ENCODE measurements around the gene LANCL3. TPM values are rescaled to one million over a fixed set of nuclear protein-coding genes. Genes with fewer than 3 reads are reported as not detected.
"Not testable (repeated sequence)": the region's sequence is repeated elsewhere in the genome, so short reads cannot be mapped to it uniquely, and the experiment has no call there.

Gene LANCL3
- total RNA-seq, 1 donor from 2014 or later: 0.05 TPM

DNA sequence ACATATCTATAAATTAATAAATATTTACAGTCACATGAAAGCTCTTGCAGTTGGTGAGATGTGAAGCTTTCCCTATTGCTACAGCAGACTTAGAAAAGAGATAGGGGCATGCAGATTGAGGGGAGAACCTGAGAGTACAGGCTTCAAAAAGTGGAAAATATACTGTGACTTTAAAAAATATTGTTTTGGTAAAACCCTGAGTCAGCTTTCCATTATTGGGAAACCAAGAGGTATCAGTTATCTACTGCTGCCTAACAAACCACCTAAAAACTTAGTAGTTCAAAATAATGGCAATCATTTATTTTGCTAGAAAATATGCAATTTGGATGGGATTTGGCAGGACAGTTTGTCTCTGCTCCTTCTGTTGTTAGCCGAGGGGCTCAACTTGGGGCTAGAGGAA is 38.3 kb downstream of the LANCL3 start:
- ATAC-seq: no peak
- no peak for DNase-seq (ENCODE audit: low spot score)

DNA sequence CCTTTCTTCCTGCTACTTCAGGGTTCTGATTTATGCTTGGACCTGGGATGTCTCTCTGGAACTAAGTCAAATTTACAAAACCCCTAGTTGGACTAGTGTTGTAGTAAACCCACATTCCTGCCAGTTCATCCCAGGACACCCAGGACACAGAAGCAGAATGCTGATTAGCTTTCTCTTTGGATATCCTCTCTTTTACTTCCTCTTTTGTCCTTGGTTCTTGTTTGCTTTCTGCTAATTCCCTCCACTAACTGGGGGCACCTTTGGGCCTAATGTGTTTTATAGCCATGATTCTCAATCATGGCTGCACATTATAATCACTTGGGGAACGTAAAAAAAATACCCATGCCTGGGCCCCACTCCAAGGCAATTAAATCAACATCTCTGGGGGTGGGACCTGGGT is 42.5 kb downstream of the LANCL3 start:
- ATAC-seq: no peak
- DNase-seq (ENCODE audit: low spot score): no peak

DNA sequence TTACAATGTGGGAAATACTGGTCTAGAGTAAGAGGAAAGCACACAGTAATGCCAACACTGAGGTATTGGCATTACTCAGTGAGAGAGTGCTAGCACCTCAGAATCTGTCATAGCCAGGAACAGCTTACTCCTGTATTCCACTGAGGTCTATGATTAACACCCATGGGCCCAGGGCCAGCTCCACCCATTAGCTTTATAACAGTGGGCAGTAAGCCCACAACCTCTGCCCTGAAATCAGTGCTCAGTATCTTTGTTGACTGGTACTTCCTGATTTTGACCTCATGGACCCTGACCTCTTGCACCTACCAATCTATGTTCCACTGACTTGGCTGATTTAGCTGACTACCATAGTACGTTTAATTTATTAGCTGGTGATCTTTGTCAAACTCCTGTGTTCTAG is 56.1 kb downstream of the LANCL3 start:
- peak; percentile 99 for ATAC-seq
- DNase-seq (ENCODE audit: low spot score): peak; percentile 88

DNA sequence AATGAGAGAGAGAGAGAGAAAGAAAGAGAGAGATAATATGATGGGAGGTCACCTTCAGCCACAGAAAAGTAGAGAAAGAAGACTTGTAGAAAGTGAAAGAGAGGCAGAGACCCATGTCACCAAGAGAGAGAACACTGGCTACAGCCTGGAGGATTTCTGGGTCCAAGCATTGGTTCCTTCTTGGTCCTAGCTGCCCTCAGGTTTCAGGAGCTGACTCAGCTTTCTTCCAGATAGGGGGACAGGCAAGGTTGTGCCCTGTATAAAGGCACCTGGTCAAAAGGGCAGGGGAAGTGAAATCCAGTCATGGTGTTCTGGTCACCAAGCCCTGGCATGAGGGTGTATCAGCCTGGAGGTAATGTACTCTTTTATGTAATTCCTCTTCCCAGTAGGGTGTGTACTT is 66.6 kb downstream of the LANCL3 start:
- DNase-seq (ENCODE audit: low spot score) (no peak), ATAC-seq (no peak)

DNA sequence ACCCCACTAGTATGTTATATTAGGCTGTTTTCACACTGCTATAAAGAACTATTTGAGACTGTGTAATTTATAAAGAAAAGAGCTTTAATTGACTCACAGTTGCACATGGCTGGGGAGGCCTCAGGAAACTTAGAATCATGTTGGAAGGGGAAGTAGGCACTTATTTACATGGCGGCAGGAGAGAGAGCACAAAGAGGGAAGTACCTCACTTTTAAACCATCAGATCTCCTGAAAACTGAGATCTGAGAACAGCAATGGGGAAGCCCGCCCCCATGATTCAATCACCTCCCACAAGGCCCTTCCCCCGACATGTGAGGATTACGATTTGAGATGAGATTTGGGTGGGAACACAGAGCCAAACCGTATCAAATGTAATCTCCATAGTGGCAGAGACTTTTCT is 68.7 kb downstream of the LANCL3 start:
- DNase-seq (ENCODE audit: low spot score) (no peak), ATAC-seq (no peak)

DNA sequence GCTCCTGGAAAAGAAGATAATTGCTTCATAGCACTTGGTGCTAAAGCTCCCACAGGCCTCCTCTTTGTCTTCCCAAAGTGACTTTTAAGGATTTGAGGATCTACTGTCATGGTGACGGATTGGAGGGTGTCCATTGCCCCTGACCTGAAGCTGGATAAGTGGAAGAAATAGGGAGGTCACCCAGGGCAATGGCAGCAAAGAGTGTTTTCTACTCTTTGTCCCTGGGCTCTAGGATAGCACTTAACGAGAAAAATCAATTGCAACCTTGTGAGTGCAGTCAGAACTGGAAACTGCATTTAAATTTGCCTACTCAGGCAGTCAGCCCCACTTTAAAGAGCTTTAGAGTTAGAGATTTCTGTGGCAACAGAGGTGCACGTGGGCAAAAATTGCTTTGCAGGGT is 70.4 kb downstream of the LANCL3 start:
- ATAC-seq: no peak
- DNase-seq (ENCODE audit: low spot score): no peak

DNA sequence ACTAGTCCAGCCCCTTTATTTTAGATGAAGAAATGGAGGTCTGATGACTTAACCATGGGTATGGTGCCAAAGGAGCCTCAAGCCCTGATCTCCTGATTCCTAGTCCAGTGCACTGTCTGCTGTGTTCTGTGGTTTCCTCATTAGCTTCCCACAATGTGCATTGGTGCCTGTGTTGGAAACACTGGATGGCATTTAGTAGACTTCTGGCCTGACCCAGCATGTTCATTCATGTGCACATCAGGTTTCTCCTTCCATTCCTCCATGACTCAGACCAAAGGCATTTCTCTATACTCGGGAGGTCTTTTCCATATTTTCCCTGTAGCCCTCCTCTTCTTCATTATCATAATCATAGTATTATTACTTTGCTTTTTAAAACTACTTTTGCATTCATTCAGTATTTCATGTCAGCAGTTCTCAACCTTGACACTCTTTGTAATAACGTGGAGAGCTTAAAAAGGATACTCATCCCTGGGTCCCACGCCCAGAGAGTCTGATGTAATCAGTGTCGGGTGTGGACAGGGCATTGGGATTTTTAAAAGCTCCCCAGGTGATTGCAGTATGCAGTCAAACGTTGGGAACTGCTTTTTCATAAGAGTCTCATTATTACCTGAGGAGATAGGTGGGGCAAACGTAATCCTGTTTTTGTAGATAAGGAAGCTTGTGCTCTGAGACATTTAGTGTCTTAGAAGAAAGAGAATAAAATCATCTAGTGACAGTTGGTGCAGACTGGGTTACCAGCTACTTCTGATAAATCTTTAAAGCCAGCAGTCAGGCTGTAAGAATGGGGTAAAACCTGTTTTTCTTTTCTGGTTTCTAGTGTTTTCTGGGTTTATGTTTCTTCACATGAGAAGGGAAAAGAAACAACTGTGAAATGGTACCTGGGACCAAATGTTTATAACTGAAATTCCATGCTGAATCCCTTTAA is 73.2 kb downstream of the LANCL3 start:
- DNase-seq (ENCODE audit: low spot score) (no peak), ATAC-seq (no peak)

DNA sequence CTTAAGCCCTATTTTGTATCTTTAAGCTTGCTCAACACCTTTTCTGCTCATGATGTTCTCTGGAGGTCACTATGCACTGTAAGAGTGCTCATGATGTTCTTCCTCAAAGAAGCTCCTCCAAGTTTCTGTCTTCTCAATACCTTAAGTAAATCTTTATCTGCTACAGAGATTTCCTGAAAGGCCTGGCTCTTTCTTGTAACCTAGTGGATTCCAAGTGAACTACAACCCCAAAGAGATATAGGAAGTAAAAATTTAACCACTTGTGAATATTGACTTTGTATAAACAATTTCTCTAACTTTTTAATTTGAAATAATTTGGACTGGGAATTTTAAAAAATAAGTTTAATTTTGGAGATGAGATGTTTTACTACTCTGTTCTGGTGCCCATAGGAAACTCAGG is 74.8 kb downstream of the LANCL3 start:
- no peak for ATAC-seq
- no peak for DNase-seq (ENCODE audit: low spot score)

DNA sequence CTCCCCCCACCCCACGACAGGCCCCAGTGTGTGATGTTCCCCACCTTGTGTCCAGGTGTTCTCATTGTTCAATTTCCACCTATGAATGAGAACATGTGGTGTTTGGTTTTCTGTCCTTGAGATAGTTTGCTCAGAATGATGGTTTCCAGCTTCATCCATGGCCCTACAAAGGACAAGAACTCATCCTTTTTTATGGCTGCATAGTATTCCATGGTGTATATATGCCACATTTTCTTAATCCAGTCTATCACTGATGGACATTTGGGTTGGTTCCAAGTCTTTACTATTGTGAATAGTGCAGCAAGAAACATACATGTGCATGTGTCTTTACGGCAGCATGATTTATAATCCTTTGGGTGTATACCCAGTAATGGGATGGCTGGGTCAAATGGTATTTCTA is 79.4 kb downstream of the LANCL3 start:
- not testable (repeated sequence) for DNase-seq (ENCODE audit: low spot score); ATAC-seq

DNA sequence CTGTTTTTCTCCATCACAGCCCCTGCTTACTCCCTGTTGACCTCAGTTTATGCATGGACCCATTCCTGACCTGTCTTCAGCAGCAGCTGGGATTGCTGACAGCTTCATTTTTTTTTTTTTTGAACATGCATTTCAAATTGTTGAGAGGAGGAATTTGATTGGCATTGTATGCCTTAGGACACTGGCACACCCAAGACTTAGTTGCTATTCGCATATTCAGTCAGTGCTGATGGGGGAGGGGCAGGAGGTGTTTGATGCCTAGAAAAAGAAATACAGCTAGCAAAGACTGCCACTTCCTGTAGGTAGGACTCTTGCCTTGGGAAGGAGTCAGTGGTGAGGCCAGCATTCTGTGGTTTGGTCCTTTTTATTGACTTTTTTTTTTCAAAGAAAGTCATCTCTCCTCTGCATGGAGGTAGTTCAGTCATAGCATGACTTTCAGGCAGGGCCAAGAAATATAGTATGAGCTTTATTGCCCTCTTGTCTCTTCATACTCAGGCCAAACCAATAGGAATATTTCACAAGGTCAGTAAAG is 80.5 kb downstream of the LANCL3 start:
- no peak for DNase-seq (ENCODE audit: low spot score)
- ATAC-seq: no peak

DNA sequence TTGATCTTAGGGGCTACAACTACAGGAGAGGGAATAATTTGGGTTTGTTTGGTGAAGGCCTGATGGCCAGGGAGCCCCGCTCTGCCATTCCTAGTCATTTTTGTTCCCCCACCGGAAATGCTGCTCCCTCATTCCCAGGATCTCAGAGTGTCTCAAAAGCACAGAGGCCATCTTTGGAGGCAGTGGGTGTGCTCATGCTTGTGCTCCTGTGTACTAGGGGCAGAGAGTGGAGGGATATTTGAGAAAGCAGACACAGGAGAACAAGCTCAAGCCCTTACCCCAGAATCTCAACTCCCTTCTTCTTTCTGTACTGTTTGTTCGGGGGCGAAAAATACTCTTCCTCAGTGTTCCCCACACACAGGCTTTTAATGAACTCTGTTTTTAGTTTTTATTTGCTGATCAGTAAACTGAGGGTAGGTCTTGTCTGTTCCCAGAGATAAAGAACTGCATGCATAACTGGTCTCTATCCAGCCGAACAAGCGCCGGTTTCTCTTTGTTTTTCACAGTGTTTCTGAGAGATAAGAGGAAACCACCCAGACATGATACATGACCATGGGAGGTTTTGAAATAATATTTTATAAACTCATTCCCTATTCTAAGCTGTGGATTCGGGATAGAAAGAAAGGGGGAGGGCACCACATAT is 81.2 kb downstream of the LANCL3 start:
- ATAC-seq (no peak), DNase-seq (ENCODE audit: low spot score) (no peak)

DNA sequence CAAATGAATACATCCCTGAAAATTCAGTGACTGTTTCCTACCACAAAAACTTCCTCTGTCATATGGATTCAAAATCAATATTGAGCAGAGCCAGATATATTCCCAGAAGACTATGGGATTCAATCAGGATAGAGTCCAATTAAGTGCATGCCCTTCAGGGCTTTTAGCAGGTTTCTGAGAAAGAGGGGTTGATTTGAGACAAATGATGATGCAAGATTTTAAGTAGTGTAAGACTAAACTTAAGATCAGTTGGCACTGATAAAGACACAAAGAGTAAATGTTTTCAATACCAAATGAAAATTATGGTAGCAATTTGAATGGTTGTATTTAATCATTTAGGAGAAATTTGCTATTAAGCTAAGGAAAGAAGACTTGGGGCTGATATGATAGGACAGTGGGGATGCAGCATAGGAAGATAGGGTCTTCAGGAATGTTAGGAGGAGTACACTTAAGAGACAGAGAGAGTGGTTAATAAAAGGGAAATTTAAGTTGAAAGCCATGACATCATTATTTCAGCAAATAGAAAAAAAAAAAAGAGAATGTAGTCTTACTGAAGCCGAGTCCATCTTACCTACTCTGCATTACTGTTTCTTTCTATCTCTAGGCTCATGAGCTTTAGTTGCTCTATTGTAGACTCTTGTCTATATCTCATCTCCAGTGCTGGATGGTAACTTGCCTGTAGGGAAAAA is 82.1 kb downstream of the LANCL3 start:
- DNase-seq (ENCODE audit: low spot score) (no peak), ATAC-seq (no peak)

DNA sequence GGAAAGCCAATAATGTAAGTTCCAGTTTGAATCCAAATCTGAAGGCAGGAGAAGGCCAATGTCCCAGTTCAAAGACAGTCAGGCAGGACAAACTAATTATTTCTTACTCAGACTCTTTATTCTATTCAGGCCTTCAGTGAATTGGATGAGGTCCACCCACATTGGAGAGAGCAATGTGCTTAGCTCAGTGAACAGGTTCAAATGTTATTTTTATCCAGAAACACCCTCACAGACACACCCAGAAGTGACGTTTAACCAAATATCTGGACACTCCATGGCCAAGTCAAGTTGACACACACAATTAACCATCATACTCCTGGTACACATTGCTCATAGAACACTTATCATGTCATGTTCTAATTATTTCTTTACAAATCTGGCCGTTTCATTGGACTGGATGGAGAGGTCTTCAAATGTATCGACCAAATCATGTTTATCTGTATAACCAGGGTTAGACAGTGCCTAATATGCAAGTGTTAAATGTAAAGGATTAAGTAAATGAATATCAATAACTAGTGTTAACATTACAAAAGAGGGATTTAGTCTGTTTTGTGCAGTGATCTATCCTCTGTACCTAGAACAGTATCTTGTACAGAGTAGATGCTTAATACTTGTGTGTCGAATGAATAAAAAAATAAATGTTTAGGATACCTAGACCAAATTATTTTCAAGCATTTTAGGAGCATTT is 87.0 kb downstream of the LANCL3 start:
- ATAC-seq (no peak), DNase-seq (ENCODE audit: low spot score) (no peak)

DNA sequence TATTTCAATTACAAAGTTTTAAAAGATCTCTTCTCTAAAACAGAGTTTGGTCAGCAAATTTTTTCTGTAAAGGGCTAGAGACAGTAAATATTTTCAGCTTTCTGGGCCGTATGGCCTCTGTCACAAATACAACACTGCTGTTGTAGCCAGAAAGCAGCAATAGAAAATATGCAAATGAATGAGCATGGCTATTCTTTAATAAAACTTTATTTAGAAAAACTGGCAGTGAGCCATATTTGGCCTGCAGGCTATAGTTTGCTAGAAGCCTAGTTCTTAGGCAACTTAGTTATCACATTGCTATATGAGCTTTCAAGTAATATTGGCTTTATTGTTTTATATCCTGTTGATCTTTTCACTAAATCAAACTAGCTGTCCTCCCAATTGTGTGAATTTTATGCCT is 87.6 kb downstream of the LANCL3 start:
- ATAC-seq: no peak

DNA sequence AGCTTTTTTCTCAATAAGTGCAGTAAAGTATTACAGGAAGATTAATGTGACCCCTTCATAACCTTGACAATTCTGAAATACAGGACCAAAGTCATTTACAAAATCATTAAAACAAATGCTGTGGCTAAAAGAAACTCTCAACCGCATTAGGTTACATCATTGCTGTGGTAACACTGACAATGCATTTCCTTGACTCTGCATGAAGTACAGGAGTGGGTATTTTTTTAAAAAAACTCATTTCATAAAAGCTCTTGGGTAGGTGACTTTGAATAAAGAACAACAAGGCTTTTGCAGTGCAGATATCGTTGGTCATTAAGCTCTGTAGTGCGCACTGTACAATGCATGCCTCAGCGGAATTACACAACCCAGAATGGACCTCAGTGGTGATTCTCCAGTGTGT is 90.7 kb downstream of the LANCL3 start:
- ATAC-seq: no peak

More for the DNA sequence above, 87.6 kb downstream of the LANCL3 start:
- DNase-seq (ENCODE audit: low spot score): no peak

DNA sequence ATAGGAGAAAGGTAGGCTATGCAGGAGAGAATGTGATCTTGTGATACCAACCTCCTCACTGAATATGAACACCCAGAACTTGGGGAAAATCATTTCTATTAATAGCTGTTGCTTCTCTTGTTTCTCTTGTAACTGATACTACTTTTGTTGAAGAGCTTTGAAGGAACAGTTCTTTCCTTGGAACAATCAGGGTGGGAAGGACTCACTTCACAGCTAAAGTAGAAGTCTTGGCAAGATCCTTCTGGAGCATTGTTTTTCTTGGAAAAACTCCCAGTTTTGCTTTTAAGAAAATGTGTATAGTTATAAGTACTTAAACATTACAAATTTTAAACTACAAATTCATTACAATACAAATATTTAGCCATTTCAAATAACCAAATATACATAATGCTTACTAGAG is 95.1 kb downstream of the LANCL3 start:
- ATAC-seq: no peak
- DNase-seq (ENCODE audit: low spot score): no peak

More for the DNA sequence above, 90.7 kb downstream of the LANCL3 start:
- DNase-seq (ENCODE audit: low spot score): no peak

DNA sequence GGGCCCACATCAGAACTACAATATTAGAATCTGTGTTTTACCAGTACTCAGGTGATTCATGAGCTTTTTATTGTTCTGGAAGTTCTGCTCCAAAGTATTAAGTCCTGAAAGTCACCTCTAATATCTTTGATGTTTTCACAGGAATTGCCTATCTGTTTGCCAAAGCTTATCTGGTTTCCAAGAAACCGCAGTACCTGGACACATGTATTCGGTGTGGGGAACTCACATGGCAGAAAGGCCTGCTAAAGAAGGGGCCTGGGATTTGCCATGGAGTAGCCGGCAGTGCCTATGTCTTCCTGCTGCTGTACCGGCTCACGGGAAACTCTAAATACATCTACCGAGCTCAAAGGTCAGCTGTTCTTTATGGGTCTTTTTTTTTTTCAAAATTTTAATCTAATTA is 95.7 kb downstream of the LANCL3 start:
- no peak for DNase-seq (ENCODE audit: low spot score)
- ATAC-seq: no peak

DNA sequence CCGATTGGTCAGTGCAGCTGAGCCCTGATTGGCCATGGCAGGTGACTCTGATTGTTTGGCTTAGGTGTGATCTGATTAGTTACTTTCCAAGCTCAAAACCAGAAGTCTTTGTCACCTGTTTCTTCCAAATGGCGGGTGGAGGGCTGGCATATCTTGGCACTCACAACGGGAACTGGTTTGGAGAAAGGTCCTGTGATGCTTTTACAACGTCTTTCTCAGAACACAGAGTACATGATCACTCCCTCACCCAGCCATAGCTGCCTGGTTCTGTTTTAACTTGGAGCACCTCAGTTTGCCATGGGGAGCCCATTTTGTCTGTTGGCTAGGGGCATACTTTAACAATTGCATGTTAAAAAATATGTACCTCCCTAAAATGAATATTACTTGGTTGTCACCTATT is 101.1 kb downstream of the LANCL3 start:
- DNase-seq (ENCODE audit: low spot score): no peak
- ATAC-seq: no peak

DNA sequence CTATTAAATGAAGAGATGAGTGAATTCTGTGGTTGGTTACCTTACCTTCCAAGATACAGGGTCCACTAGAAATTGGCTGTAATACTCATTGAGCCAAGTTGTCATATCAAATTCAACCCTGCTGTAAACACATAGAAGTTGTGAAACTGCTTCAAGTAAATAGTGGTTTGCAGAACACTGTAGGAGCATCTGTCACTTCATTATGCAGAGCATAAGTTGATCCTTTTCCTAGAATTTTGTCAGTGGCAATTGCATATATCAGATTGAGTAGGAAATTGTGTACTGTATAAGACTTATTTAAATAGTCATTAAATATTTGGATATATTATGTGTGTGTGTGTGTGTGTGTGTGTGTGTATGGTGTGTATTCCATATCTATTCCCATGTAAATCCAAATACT is 105.3 kb downstream of the LANCL3 start:
- ATAC-seq (no peak), DNase-seq (ENCODE audit: low spot score) (no peak)

DNA sequence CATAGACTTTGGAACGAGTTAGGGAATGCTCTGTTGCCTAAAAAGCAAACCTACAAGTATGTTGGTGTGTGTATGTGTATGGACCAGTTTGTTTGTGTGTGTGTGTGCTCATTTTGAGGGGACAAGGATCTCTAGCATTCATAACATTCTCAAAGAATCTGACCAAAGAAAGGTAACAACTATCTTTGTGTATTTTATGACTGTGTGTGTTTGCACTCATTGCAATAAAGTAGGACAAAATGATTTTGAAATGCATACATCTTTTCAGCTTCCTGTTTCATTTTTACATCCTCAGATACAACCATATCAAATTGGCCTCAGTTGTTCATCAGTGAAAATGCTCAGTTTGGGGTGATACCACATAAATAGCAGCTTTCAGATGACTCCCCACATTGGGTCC is 105.8 kb downstream of the LANCL3 start:
- ATAC-seq (no peak), DNase-seq (ENCODE audit: low spot score) (no peak)

DNA sequence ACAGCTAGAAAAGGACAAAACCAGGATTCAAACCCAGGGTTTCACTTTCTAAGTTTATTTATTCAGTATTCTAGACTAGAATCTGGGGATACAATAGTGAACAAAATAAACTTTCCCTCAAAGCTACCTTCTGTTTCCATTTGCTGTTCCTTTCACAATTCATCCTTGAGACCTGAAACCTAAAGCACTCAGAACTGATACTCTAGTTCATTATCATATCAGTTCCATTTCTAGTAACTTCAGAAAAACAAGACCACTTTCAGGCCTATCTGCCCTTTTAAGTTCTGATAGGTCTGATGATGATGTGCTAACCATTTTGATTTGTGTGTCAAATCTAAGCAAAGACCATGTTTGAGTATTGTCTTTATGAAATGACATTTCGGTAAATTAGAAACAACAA is 106.3 kb downstream of the LANCL3 start:
- DNase-seq (ENCODE audit: low spot score) (no peak), ATAC-seq (no peak)

Data from left lobe of liver (tissue), 2 donors.